Measurements from ENCODE around the gene USP31.

USP31 gene

DNA sequence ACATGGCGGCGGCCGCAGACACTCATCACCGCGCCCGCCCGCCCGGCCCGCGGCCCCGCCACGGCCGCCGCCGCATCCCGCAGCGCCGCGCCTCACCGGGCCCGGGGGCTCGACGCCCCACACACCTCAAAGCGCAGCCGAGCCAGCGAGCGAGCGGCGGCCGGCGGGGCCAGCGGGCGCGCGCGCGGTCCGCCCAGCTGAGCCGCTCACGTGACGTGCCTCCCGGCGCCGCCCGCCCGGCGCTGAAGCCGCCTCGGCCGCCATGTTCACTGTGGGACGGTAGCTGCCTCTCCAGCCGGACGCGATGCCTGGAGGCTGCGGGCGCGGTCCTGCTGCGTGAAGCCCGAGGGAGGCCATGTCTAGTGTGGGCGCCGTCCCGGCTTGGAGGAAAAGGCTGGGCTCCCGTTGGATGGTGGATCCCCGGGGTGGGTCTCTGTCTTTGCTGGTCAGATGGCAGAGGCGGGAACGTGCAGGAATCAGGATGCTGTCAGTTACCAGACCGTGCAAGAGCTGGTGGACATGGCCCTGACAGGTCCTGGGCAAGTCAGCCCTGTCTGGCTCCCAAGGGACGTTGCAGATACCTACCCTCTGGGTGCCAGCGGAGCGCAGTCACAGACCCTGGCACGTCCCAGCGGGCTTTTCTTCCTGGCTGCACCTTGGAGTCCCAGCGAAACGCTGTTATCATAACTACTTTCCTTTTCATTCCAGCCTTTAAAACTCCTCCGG is at the start of gene USP31:
USP31 (minus strand) TSS at position 186 of the 726 bp plus-strand sequence; CDS start at position 4, 182 bp downstream.
- peak; percentile 98 for DNase-seq

DNA sequence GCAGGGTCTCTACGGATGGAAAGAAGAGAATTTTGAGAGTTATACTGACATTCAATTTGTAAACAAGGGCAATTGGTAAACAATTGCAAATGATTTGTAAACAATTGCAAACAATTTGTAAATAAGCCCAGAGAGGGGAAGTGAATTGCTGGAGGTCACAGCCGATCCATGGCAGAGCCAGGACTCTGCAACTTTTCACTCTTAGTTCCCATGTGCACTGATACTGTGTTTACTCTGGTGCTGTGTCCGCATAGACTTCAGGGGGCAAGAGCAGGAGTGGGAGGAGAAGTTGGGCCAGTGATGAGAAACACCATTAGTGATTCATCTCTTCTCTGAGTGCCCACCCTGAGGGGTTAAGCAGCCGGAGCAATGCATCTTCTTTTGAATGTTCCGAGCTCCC is 47.3 kb upstream of the USP31 start:
- DNase-seq, result no peak

GRCh38 chr16:23195366-23195978 is 46.2 kb upstream of the USP31 start:
- DNase-seq, result no peak

DNA sequence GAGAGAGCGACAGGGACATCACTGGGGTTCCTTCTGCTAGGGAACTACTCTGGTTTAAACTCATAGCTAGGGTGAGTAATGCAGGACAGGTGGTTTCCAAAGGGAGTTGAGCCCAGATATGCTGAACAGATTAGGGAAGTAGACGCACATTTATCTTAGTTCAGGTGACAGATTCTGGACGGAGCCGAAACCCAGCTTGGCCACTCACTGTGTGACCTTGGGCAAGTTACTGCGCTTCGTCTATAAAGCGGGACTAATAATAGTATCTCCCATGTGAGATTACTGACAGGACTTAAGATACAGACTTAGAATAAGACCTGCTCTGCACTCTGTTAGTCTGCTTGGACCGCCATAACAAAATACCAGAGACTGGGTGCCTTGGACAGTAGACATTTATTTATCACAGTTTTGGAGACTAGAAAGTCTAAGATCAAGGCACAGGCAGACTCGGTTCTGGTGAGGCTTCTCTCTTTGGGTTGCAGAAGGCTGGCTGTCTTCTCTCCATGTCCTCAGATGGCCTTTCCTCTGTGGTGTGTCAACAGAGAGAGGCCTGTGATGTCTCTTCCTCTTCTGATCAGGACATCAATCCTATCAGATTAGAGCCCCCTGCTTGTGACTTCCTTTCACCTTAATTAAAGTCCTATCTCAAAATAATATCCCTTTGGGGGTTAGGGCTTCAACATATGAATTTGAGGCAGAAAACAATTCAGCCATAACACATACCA is 45.4 kb upstream of the USP31 start:
- no peak for DNase-seq

- no peak for DNase-seq
These were observed 39.7 kb upstream of the USP31 start for GRCh38 chr16:23188911-23189310.

DNA sequence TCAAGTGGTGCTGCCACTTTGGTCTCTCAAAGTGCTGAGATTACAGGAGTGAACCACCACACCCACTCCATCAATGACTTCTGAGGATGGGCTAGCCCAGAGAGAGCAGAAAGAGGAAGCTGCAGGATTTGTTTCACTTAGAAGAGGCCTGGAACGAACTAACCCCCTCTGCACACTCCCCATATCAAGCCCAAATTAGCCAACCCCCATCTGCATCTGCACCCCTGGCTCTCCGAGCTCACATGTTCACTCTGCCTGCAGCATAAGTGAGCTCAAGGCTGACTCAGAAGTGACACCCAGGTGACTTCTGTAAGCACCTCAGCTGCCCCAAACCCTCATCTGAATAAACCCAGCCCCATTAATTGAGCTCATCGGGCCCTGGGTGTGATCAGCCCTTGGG is 38.1 kb upstream of the USP31 start:
- no peak for DNase-seq

DNA sequence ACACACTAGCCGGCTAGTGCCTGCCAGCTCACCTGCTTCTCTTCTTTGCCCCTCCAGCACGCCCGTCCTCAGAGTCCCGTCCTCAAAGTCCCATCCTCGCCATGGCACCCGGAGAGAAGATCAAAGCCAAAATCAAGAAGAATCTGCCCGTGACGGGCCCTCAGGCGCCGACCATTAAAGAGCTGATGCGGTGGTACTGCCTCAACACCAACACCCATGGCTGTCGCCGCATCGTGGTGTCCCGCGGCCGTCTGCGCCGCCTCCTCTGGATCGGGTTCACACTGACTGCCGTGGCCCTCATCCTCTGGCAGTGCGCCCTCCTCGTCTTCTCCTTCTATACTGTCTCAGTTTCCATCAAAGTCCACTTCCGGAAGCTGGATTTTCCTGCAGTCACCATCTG is 36.9 kb upstream of the USP31 start:
- DNase-seq, result no peak

DNA sequence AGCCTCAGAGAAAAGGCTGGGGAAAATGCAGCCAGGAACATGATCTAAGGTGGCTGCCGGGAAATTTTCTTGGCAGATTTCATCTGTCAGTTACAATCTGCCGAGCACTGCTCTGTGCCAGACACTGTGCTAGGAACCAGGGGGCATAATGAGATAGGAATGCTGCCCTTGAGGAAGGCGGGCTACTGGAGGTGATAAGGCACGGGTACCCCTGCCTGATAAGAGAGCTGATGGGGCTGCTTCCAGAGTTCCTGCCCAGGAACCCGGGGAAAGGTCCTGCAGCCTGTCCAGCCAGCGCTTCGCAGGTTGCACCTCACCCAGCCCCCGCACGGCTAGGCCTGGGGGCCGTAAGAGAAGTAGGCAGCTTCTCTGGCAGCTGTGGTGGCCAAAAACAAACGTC is 36.4 kb upstream of the USP31 start:
- no peak for DNase-seq

DNA sequence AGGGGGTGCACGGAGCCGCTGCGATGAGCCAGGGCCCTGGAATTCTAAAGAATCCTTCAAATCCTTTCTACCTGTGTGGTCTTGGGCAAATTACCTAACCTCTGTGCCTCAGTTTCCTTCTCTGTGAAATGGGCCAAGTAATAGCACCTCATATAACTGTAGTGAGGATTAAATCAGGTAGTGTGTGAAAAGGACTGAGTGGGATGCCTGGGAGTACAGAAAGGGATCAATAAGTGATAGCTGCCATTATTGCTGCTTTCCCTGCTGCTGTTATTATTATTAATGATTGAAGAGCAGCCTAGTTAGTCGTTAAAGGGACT is 34.3 kb upstream of the USP31 start:
- DNase-seq, result no peak

GRCh38 chr16:23182679-23183542 is 33.7 kb upstream of the USP31 start, which contains the start of gene SCNN1G:
TSS of gene SCNN1G (plus strand) at chr16:23182745. CDS start at chr16:23186272, 3,527 bp downstream.
- DNase-seq, result peak; percentile 28

DNA sequence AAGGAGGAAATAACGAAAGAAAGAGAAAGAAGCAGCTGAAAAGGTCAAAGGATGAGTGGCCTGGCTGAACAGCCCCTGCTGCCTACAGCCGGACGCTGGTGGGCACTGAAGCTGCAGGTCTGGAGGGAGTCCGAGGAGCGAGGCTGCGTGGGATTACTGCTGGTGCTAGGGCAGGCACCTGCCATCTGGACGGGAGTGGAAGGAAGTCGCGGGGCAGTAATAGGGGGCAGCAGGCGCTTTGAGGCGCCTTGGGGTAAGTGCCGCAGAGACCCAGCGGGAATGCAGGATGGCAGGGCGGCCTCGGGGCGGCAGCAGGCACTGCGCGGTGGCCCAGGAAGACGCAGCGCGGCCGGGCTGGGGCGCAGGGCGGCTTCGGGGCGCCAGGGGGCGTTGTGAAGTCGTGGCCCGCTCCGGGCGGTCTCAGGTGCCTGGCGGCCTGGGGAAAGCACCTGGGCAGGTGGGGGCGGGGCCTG is 33.0 kb upstream of the USP31 start:
- DNase-seq, result peak; percentile 88

GRCh38 chr16:23181506-23181905 is 32.3 kb upstream of the USP31 start:
- no peak for DNase-seq

GRCh38 chr16:23175651-23176050 is 26.4 kb upstream of the USP31 start:
- DNase-seq, result no peak

DNA sequence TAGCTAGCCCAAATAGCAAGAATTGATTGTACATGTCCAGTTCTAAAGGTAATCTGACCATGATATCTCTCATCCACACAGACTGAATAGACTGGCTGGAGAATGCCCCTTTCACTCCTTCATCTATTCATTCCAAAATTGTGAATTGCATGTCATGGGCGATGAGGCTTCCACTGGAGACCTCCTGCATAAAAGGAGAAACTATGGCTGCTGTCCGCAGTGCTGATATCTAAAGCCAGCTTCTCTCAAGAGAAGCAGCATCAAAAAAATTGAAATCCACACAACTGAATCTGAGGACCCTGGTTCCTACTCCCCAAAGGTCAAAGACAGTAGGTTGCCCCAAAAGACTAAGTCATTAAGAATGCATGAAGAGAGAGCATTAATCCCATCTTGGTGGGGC is 25.4 kb upstream of the USP31 start:
- DNase-seq, result no peak

GRCh38 chr16:23172994-23173393 is 23.7 kb upstream of the USP31 start:
- DNase-seq, result no peak

- DNase-seq, result no peak
These were observed 23.3 kb upstream of the USP31 start for GRCh38 chr16:23172583-23172982.

DNA sequence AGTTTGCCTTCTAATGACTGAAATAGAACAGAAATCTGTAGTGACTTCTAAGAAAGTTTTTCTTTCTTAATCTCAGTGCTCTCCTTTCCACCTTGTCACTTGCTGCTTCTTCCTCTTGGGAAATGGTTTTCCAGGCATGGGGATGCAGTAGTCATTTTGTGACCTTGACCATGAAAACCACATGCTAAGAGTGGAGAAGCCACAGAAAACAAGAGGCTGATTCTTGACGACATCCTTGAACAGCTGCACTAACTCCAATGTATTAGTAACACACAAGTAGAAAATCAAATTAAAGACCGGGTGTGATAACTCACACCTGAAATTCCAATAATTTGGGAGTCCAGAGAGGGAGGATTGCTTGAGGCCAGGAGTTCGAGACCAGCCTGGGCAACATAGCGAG is 15.5 kb upstream of the USP31 start:
- no peak for DNase-seq

DNA sequence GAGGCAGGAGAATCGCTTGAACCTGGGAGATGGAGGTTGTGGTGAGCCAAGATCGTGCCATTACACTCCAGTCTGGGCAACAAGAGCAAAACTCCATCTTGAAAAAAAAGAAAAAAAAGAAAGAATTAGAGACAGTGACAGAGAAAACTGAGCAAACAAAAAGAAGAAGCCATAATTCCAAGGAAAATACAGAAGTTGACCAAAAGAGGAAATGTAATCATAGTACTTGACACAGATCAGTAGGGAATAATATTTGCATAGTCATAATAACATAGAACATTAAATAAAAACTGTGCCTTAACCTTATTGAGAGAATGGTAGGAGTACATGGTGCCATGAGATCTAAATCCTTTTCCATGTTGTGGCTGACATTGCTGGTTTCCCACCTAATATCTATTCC is 14.7 kb upstream of the USP31 start:
- no peak for DNase-seq

- DNase-seq, result no peak
These were observed 11.3 kb upstream of the USP31 start for GRCh38 chr16:23160574-23160973.

DNA sequence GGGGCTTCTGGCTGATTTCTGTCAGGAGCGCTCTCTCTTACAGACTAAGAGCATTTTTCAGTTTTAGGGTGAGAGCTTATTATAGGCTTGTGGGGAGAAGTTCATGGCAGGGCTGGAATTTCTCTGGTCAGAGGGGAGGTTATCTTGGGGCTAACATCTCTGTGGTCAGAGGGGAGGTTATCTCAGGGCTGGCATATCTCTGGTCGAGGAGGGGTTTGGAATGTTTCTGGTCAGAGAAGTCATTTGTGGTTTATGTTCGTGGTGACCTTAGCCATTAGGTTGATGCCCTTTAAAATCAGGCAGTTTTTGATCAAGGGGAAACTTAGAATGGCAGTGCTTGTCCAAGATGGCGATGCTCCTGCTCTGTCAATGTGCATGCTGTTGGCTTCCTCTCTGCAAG is 10.8 kb upstream of the USP31 start:
- no peak for DNase-seq

DNA sequence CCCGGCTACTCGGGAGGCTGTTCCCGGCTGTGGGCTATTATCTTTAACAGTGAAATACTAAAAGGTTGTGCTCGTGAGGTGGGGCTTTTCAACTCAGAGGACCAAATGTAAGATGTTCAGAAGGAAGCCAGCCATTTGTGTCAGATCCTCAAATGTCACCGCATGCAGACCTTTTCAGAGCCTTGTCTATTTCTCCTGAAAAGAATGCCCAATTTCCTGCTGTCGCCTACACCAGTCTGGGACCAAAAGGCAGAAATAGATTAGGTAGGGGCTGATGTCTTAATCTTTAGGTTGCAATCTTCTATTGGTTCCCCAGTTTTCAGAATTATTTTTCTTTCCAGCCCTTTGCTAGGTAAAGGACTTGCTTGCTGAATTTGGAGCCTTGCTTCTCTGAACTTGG is 8.9 kb upstream of the USP31 start:
- DNase-seq, result no peak

GRCh38 chr16:23156946-23157460 is 7.8 kb upstream of the USP31 start:
- DNase-seq, result no peak

DNA sequence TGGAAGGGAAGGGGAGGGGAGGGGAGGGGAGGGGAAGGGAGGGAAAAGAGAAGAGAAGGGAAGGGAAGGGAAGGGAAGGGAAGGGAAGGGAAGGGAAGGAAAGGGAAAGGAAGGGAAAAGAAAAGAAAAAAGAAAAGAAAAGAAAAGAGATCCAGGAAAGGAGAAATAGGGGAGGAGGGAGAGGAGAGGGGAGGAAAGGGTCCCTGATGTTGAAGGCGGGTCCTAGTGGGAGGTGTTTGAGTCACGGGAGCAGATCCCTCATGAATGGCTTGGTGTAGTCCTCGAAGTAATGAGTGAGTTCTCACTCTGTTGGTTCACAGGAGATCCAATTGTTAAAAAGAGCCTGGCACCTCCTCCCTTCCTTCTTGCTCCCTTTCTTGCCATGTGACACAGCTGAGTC is 6.9 kb upstream of the USP31 start:
- DNase-seq, result no peak
